GM19099 (cell line): Measurements from ENCODE around the gene HOXA6.

Experiments
- POLR2A ChIP-seq: IDR thresholded peaks from 3 replicates; pipeline ENCODE4 v1.6.1; 2011; ENCODE audit warnings: low read depth; ENCODE audit not compliant: insufficient read length; ENCODE audit errors: extremely low read depth

HOXA6 gene

GRCh38 chr7:27161214-27161720 lies 13.7 kb upstream of the HOXA6 start:
- TF ChIP-seq POLR2A = no peak

- no peak for TF ChIP-seq POLR2A
These were observed 13.1 kb upstream of the HOXA6 start for GRCh38 chr7:27160546-27161213.

GRCh38 chr7:27160145-27160545 lies 12.6 kb upstream of the HOXA6 start:
- no peak for TF ChIP-seq POLR2A

- no peak for TF ChIP-seq POLR2A
These were observed 11.9 kb upstream of the HOXA6 start for GRCh38 chr7:27159266-27160144.

- no peak for TF ChIP-seq POLR2A
These were observed 11.1 kb upstream of the HOXA6 start for GRCh38 chr7:27158436-27159265.

GRCh38 chr7:27157702-27158431 lies 10.3 kb upstream of the HOXA6 start:
- no peak for TF ChIP-seq POLR2A

- TF ChIP-seq POLR2A = no peak
These were observed 9.5 kb upstream of the HOXA6 start for GRCh38 chr7:27156916-27157701.

GRCh38 chr7:27156508-27156898 lies 8.9 kb upstream of the HOXA6 start, which contains the start of gene HOXA7:
Gene HOXA7 (minus strand): TSS chr7:27156675. CDS start chr7:27156545, 130 bp downstream.
- no peak for TF ChIP-seq POLR2A

- no peak for TF ChIP-seq POLR2A
These were observed 8.4 kb upstream of the HOXA6 start for GRCh38 chr7:27155816-27156507.

GRCh38 chr7:27154901-27155815 lies 7.6 kb upstream of the HOXA6 start:
- no peak for TF ChIP-seq POLR2A

GRCh38 chr7:27154369-27154768 lies 6.8 kb upstream of the HOXA6 start:
- TF ChIP-seq POLR2A = no peak

GRCh38 chr7:27153526-27153925 lies 6.0 kb upstream of the HOXA6 start:
- no peak for TF ChIP-seq POLR2A
